Panc1 (cell line): Measurements from ENCODE around the gene LGALS12. TPM values are rescaled to one million over a fixed set of nuclear protein-coding genes. Genes with fewer than 3 reads are reported as not detected.

Source experiments
- ATAC-seq: fragments of 200-7000 bp; cut with Tn5 transposase; 2 replicates; pipeline ENCODE4 v1.9.1; 2020; ENCODE audit warnings: mild to moderate bottlenecking, moderate library complexity
- BruUV-seq: library from RNA; stranded (reverse); fragments of 400-500 nt; replicated peaks from 2 replicates; lab custom pipeline; 2021; lab: Mats Ljungman, UMichigan
- CTCF ChIA-PET: fragments of 300-600 bp; sonication (Branson Sonifier 250); formaldehyde crosslinking; loops from one replicate; lab custom pipeline; 2022; ENCODE audit warnings: antibody characterized with exemption; lab: Charles Lee
- POLR2A ChIA-PET: fragments of 300-600 bp; sonication (Branson Sonifier 250); formaldehyde crosslinking; loops from one replicate; lab custom pipeline; 2022; ENCODE audit warnings: antibody characterized with exemption; lab: Charles Lee
- DNase-seq: peaks from one replicate; pipeline ENCODE4 v3.0.0-alpha.2; 2010; ENCODE audit warnings: low read depth, low spot score
- H3K27ac ChIP-seq: 2 replicates; pipeline ENCODE4 v1.5.1; 2011; ENCODE audit warnings: mild to moderate bottlenecking, low read length, inconsistent platforms
- H3K27me3 ChIP-seq: fragments of 200-500 bp; sonication (Bioruptor generic); 2 replicates; pipeline ENCODE4 v1.6.0; 2014; ENCODE audit warnings: low read length, inconsistent platforms; ENCODE audit not compliant: control insufficient read depth, insufficient read depth
- H3K36me3 ChIP-seq: fragments of 200-500 bp; sonication (Bioruptor generic); 2 replicates; pipeline ENCODE4 v1.5.1; 2014; ENCODE audit warnings: inconsistent platforms, mild to moderate bottlenecking, low read length, moderate library complexity; ENCODE audit not compliant: control insufficient read depth, insufficient read depth
- H3K4me1 ChIP-seq: 2 replicates; pipeline ENCODE4 v1.5.1; 2011; ENCODE audit warnings: inconsistent platforms, mild to moderate bottlenecking, low read length, moderate library complexity; ENCODE audit not compliant: control insufficient read depth, insufficient read depth
- H3K4me3 ChIP-seq, 2 experiments: 2 replicates each; pipeline ENCODE4 v1.5.1; 2011 to 2012; ENCODE audit warnings: low read depth in 2 of 2, low read length in 2 of 2, mild to moderate bottlenecking in 2 of 2, inconsistent platforms in 1 of 2, moderate library complexity in 1 of 2
- H3K9me3 ChIP-seq: fragments of 200-500 bp; sonication (Bioruptor generic); 2 replicates; pipeline ENCODE4 v1.5.1; 2014; ENCODE audit warnings: low read depth, mild to moderate bottlenecking, inconsistent platforms, low read length, moderate library complexity; ENCODE audit not compliant: control insufficient read depth, insufficient read depth
- CTCF ChIP-seq: fragments of 450-650 bp; IDR thresholded peaks from 2 replicates; pipeline ENCODE4 v1.5.1; 2017; ENCODE audit warnings: mild to moderate bottlenecking
- POLR2AphosphoS5 ChIP-seq: IDR thresholded peaks from 2 replicates; pipeline ENCODE4 v1.6.1; 2012; ENCODE audit warnings: mild to moderate bottlenecking, low read depth, low read length, moderate library complexity
- REST ChIP-seq, 2 experiments: IDR thresholded peaks; 2 replicates each; pipeline ENCODE4 v1.6.1; 2011 to 2012; ENCODE audit warnings: low read depth in 2 of 2, control low read depth in 1 of 2, low read length in 1 of 2, mild to moderate bottlenecking in 1 of 2, moderate library complexity in 1 of 2; ENCODE audit not compliant: insufficient read depth in 1 of 2
- SIN3A ChIP-seq: IDR thresholded peaks from 2 replicates; pipeline ENCODE4 v1.6.1; 2012; ENCODE audit warnings: low read depth, mild to moderate bottlenecking, low read length, moderate library complexity, borderline replicate concordance; ENCODE audit not compliant: insufficient read depth
- TCF7L2 ChIP-seq: IDR thresholded peaks from 2 replicates; pipeline ENCODE4 v1.6.1; 2011; ENCODE audit warnings: mild to moderate bottlenecking, low read depth, low read length, inconsistent platforms
- in situ Hi-C: cut with HindIII; loops from 2 replicates; pipeline ENCODE4 v1.10.0; 2016; ENCODE audit warnings: low sequenced_read_pairs, low pct_unique_long_range_greater_than_20kb
- intact Hi-C: fragments of 100-400 bp; cut with micrococcal nuclease; formaldehyde crosslinking; loops from one replicate; pipeline ENCODE4 v1.10.0; 2022; ENCODE audit not compliant: unreplicated experiment
- total RNA-seq: library from RNA; stranded (reverse); gene quantifications from one replicate; pipeline ENCODE4 v1.2.1, GENCODE V29; 2021; ENCODE audit not compliant: unreplicated experiment

Gene LGALS12
- total RNA-seq, 1 experiment from 2014 or later, result not detected

GRCh38 chr11:63523151-63523550 lies 17.3 kb downstream of the LGALS12 start:
- DNase-seq, result no peak

GRCh38 chr11:63527667-63528066 lies 21.8 kb downstream of the LGALS12 start:
- intact Hi-C loops, result no loop called here
- CTCF ChIA-PET, result no interaction called here

More at GRCh38 chr11:63523151-63523550, 17.3 kb downstream of the LGALS12 start:
- Histone ChIP-seq H3K27ac (no peak overlapping the region), H3K4me1 (no peaks in the 10 kb centered on the region), H3K4me3 (no peak overlapping the region), H3K9me3 (no peaks in the 10 kb centered on the region; the same call in 1 of the 2 replicates), H3K36me3 (no peaks in the 10 kb centered on the region), H3K27me3 (peaks cover 2% of the 10 kb centered on the region; the same call in 1 of the 2 replicates)
- BruUV-seq, result no TSS peak
- ChIA-PET CTCF (no interaction called here), POLR2A (no interaction called here)
- no peak for ATAC-seq
- in situ Hi-C loops (no loop called here), intact Hi-C loops (no loop called here)
- TF ChIP-seq POLR2AphosphoS5, result no peak
- TF ChIP-seq REST (IDR thresholded peaks at IDR 0.05; ENCODE audit: insufficient read depth in 1 of 2, low read depth in 2 of 2, low read length in 1 of 2), result no peak
- no peak for TF ChIP-seq CTCF
- TF ChIP-seq TCF7L2, result no peak
- no peak for TF ChIP-seq SIN3A

More at GRCh38 chr11:63527667-63528066, 21.8 kb downstream of the LGALS12 start:
- Histone ChIP-seq H3K4me1 (no peaks in the 10 kb centered on the region), H3K36me3 (no peaks in the 10 kb centered on the region), H3K4me3 (no peak overlapping the region), H3K27me3 (peaks cover 2% of the 10 kb centered on the region; the same call in 1 of the 2 replicates), H3K9me3 (no peaks in the 10 kb centered on the region; the same call in 1 of the 2 replicates), H3K27ac (no peak overlapping the region)
- no TSS peak for BruUV-seq
- no peak for TF ChIP-seq SIN3A
- no peak for TF ChIP-seq CTCF
- TF ChIP-seq POLR2AphosphoS5, result no peak
- no peak for TF ChIP-seq REST (IDR thresholded peaks at IDR 0.05; ENCODE audit: insufficient read depth in 1 of 2, low read depth in 2 of 2, low read length in 1 of 2)
- TF ChIP-seq TCF7L2, result no peak
- POLR2A ChIA-PET, result no interaction called here
- in situ Hi-C loops, result no loop called here
- DNase-seq (no peak), ATAC-seq (no peak)
